HG03457 (cell line): ENCODE data around the gene ADAMTS3.

Experiments used
- ATAC-seq: cut with Tn5 transposase; IDR thresholded peaks from one replicate; pipeline ENCODE4 v1.9.1; 2021; ENCODE audit warnings: moderate number of reproducible peaks; ENCODE audit not compliant: unreplicated experiment

Gene ADAMTS3

GRCh38 chr4:72302981-72303704, 265.9 kb downstream of the ADAMTS3 start:
- ATAC-seq: no peak

- no peak for ATAC-seq
Measured at GRCh38 chr4:72301759-72302158, 267.3 kb downstream of the ADAMTS3 start.

GRCh38 chr4:72300126-72300525, 268.9 kb downstream of the ADAMTS3 start:
- ATAC-seq: no peak

GRCh38 chr4:72295966-72296557, 273.0 kb downstream of the ADAMTS3 start:
- ATAC-seq: no peak

- ATAC-seq: no peak
Measured at GRCh38 chr4:72290737-72291136, 278.3 kb downstream of the ADAMTS3 start.

- ATAC-seq: no peak
Measured at GRCh38 chr4:72286910-72287309, 282.1 kb downstream of the ADAMTS3 start.

- no peak for ATAC-seq
Measured at GRCh38 chr4:72286185-72286584, 282.8 kb downstream of the ADAMTS3 start.

- ATAC-seq: no peak
Measured at GRCh38 chr4:72283357-72283756, 285.7 kb downstream of the ADAMTS3 start.

- ATAC-seq: no peak
Measured at GRCh38 chr4:72280252-72280651, 288.8 kb downstream of the ADAMTS3 start.

- ATAC-seq: no peak
Measured at GRCh38 chr4:72275381-72275780, 293.6 kb downstream of the ADAMTS3 start.

GRCh38 chr4:72274251-72274650, 294.8 kb downstream of the ADAMTS3 start:
- ATAC-seq: no peak

GRCh38 chr4:72255269-72255668, 313.8 kb downstream of the ADAMTS3 start:
- no peak for ATAC-seq

GRCh38 chr4:72243641-72244040, 325.4 kb downstream of the ADAMTS3 start:
- ATAC-seq: no peak

GRCh38 chr4:72239487-72240116, 329.4 kb downstream of the ADAMTS3 start:
- no peak for ATAC-seq
